Neuronal stem cell (in vitro differentiated cells): ENCODE results near the gene PCDHA1. TPM values are rescaled to one million over a fixed set of nuclear protein-coding genes. Genes with fewer than 3 reads are reported as not detected.
A peak's percentile ranks its signal among the peaks of the same experiment; 100 is the strongest.

Experiments used
- DNase-seq: peaks from one replicate; pipeline ENCODE4 v3.0.0-alpha.2; 2013; ENCODE audit warnings: low spot score
- H2AFZ ChIP-seq: one replicate; pipeline ENCODE4 v1.6.1; 2013; ENCODE audit warnings: mild to moderate bottlenecking, low read length, inconsistent platforms
- H2AK5ac ChIP-seq: 2 replicates; pipeline ENCODE4 v1.6.1; 2013; ENCODE audit warnings: low read depth, mild to moderate bottlenecking, inconsistent platforms, low read length, moderate library complexity, mixed read lengths
- H2BK120ac ChIP-seq: 2 replicates; pipeline ENCODE4 v1.6.1; 2013; ENCODE audit warnings: low read depth, mild to moderate bottlenecking, inconsistent platforms, low read length, moderate library complexity, mixed read lengths
- H2BK12ac ChIP-seq: one replicate; pipeline ENCODE4 v1.6.1; 2013; ENCODE audit warnings: low read length, inconsistent platforms
- H2BK15ac ChIP-seq: 2 replicates; pipeline ENCODE4 v1.6.1; 2013; ENCODE audit warnings: mild to moderate bottlenecking, low read length, inconsistent platforms, mixed read lengths
- H2BK5ac ChIP-seq: one replicate; pipeline ENCODE4 v1.6.1; 2013; ENCODE audit warnings: inconsistent platforms, mild to moderate bottlenecking, low read length, moderate library complexity
- H3K14ac ChIP-seq: one replicate; pipeline ENCODE4 v1.6.1; 2013; ENCODE audit warnings: low read length, inconsistent platforms
- H3K18ac ChIP-seq: 2 replicates; pipeline ENCODE4 v1.6.1; 2013; ENCODE audit warnings: low read length, inconsistent platforms
- H3K23ac ChIP-seq: 2 replicates; pipeline ENCODE4 v1.6.1; 2013; ENCODE audit warnings: low read depth, mild to moderate bottlenecking, mixed read lengths, low read length, inconsistent platforms; ENCODE audit not compliant: poor library complexity
- H3K27ac ChIP-seq: replicated peaks from 3 replicates; pipeline ENCODE4 v1.5.1; 2013; ENCODE audit warnings: low read length, inconsistent platforms
- H3K27me3 ChIP-seq, 3 experiments: 2 replicates each; pipeline ENCODE4 v1.6.1; 2013; ENCODE audit warnings: low read length in 3 of 3, mild to moderate bottlenecking in 2 of 3, inconsistent platforms in 1 of 3, low read depth in 1 of 3, mixed read lengths in 1 of 3, moderate library complexity in 1 of 3; ENCODE audit not compliant: control insufficient read depth in 3 of 3, insufficient read depth in 3 of 3
- H3K36me3 ChIP-seq, 2 donors: replicated peaks in 1 of 2; 2 replicates each; pipeline ENCODE4 v1.6.1; 2013; ENCODE audit warnings: low read length in 2 of 2; ENCODE audit not compliant: control insufficient read depth in 2 of 2, insufficient read depth in 2 of 2
- H3K4ac ChIP-seq: 2 replicates; pipeline ENCODE4 v1.6.1; 2013; ENCODE audit warnings: inconsistent platforms, mild to moderate bottlenecking, low read length, moderate library complexity
- H3K4me1 ChIP-seq, 2 donors: 1 replicate in 1 of 2; 2 replicates in 1 of 2; pipeline ENCODE4 v1.6.1; 2013; ENCODE audit warnings: low read length in 2 of 2, low read depth in 1 of 2; ENCODE audit not compliant: control insufficient read depth in 2 of 2, insufficient read depth in 1 of 2
- H3K4me2 ChIP-seq: one replicate; pipeline ENCODE4 v1.6.1; 2013; ENCODE audit warnings: mild to moderate bottlenecking, low read length, inconsistent platforms; ENCODE audit not compliant: insufficient read depth, poor library complexity, severe bottlenecking
- H3K4me3 ChIP-seq, 2 donors: 2 replicates each; pipeline ENCODE4 v1.5.1; 2013; ENCODE audit warnings: low read length in 2 of 2, mild to moderate bottlenecking in 2 of 2, inconsistent platforms in 1 of 2, moderate library complexity in 1 of 2
- H3K79me1 ChIP-seq: one replicate; pipeline ENCODE4 v1.6.1; 2013; ENCODE audit warnings: low read depth, mild to moderate bottlenecking, inconsistent platforms, low read length, moderate library complexity
- H3K9ac ChIP-seq: one replicate; pipeline ENCODE4 v1.6.1; 2013; ENCODE audit warnings: mild to moderate bottlenecking, low read depth, low read length, inconsistent platforms; ENCODE audit not compliant: poor library complexity
- H3K9me3 ChIP-seq, 2 donors: replicated peaks in 1 of 2; 2 replicates each; pipeline versions ENCODE3 to v1.6.1; 2013; ENCODE audit warnings: low read length in 2 of 2, mild to moderate bottlenecking in 2 of 2, inconsistent platforms in 1 of 2, low read depth in 1 of 2, mixed read lengths in 1 of 2, moderate library complexity in 1 of 2; ENCODE audit not compliant: control insufficient read depth in 2 of 2, insufficient read depth in 1 of 2
- H4K8ac ChIP-seq: one replicate; pipeline ENCODE4 v1.6.1; 2013; ENCODE audit warnings: low read depth, mild to moderate bottlenecking, inconsistent platforms, low read length, moderate library complexity
- H4K91ac ChIP-seq: one replicate; pipeline ENCODE4 v1.6.1; 2013; ENCODE audit warnings: low read length, low read depth, mild to moderate bottlenecking, inconsistent platforms; ENCODE audit not compliant: poor library complexity
- WGBS, 2 donors: extraction: QIAGEN DNeasy Blood & Tissue Kit; methylation state at CpG; one replicate each; pipeline ENCODE4 v1.1.7; 2013; ENCODE audit warnings: missing lambda C conversion rate in 2 of 2, mixed read lengths in 1 of 2; ENCODE audit not compliant: insufficient read length in 2 of 2, insufficient replicate concordance in 1 of 2; ENCODE audit errors: extremely low coverage in 2 of 2; 5-methylcytosine and 5-hydroxymethylcytosine counted together
- polyA plus RNA-seq, 2 experiments: library from polyadenylated mRNA; stranded (reverse); fragments of 200-250 nt; gene quantifications; one replicate each; pipeline ENCODE4 v1.2.3, GENCODE V29; 2013

The PCDHA1 gene
- 1.0 TPM for polyA plus RNA-seq (2013, experiment 1 of 2)
- polyA plus RNA-seq (2013, experiment 2 of 2): 1.0 TPM

GRCh38 chr5:140785905-140786686 lies at the start of gene PCDHA1:
Gene PCDHA1, plus strand, starts transcription at chr5:140786140.
- no peak within 1 kb of the TSS for H3K14ac ChIP-seq
- H3K4ac ChIP-seq: no peak within 1 kb of the TSS
- no peak for DNase-seq
- H3K23ac ChIP-seq: no peak within 1 kb of the TSS
- no peak within 1 kb of the TSS for H2BK15ac ChIP-seq
- H2AFZ ChIP-seq: peak within 1 kb of the TSS; percentile 52
- H2BK5ac ChIP-seq: no peak within 1 kb of the TSS
- no CpG with 5 or more reads among the region's 29 CpGs for WGBS, 2 donors
- no peak within 1 kb of the TSS for H2AK5ac ChIP-seq
- H2BK120ac ChIP-seq: no peak within 1 kb of the TSS
- H3K4me2 ChIP-seq: no peak within 1 kb of the TSS
- H3K4me1 ChIP-seq: no peaks in the 10 kb centered on the region
- no peak within 1 kb of the TSS for H4K8ac ChIP-seq
- H3K18ac ChIP-seq: no peak within 1 kb of the TSS
- H2BK12ac ChIP-seq: no peak within 1 kb of the TSS
- H3K27me3 ChIP-seq: no peaks in the 10 kb centered on the region
- H3K36me3 ChIP-seq: no peaks in the 10 kb centered on the region
- no peak within 1 kb of the TSS for H3K4me3 ChIP-seq
- H3K27ac ChIP-seq: no peak within 1 kb of the TSS
- no peak within 1 kb of the TSS for H3K9ac ChIP-seq
- H4K91ac ChIP-seq: no peak within 1 kb of the TSS
- H3K79me1 ChIP-seq: no peaks in the 10 kb centered on the region
- peaks cover 25 to 34% of the 10 kb centered on the region in 2 donors for H3K9me3 ChIP-seq

GRCh38 chr5:140737486-140737885 lies 48.5 kb upstream of the PCDHA1 start:
- no peak overlapping the region for H3K14ac ChIP-seq
- H4K8ac ChIP-seq: no peak overlapping the region
- H2BK5ac ChIP-seq: no peak overlapping the region
- no peaks in the 10 kb centered on the region for H3K4me1 ChIP-seq
- no peak overlapping the region for H2BK120ac ChIP-seq
- no peak overlapping the region for H3K4ac ChIP-seq
- H3K4me3 ChIP-seq: no peak overlapping the region
- no peak overlapping the region for H2BK15ac ChIP-seq
- H3K36me3 ChIP-seq: no peaks in the 10 kb centered on the region
- DNase-seq: no peak
- H2AFZ ChIP-seq: no peak overlapping the region
- no CpG with 5 or more reads among the region's 1 CpG for WGBS, 2 donors
- no peaks in the 10 kb centered on the region for H3K27me3 ChIP-seq
- peaks cover 2 to 4% of the 10 kb centered on the region in 2 donors for H3K9me3 ChIP-seq
- no peaks in the 10 kb centered on the region for H3K79me1 ChIP-seq
- H4K91ac ChIP-seq: no peak overlapping the region
- no peak overlapping the region for H2BK12ac ChIP-seq
- no peak overlapping the region for H3K27ac ChIP-seq
- no peak overlapping the region for H3K9ac ChIP-seq
- no peak overlapping the region for H3K23ac ChIP-seq
- H2AK5ac ChIP-seq: no peak overlapping the region
- no peak overlapping the region for H3K18ac ChIP-seq
- H3K4me2 ChIP-seq: no peak overlapping the region

GRCh38 chr5:140741967-140742366 lies 44.0 kb upstream of the PCDHA1 start:
- Histone ChIP-seq H3K4me2 (no peak overlapping the region), H2BK120ac (no peak overlapping the region), H3K27ac (no peak overlapping the region), H3K27me3 (no peaks in the 10 kb centered on the region), H3K4me3 (no peak overlapping the region), H3K36me3 (no peaks in the 10 kb centered on the region), H2BK15ac (no peak overlapping the region), H2AFZ (no peak overlapping the region), H2BK5ac (no peak overlapping the region), H3K9me3 (peaks cover 2 to 4% of the 10 kb centered on the region in 2 donors), H4K91ac (no peak overlapping the region), H3K79me1 (no peaks in the 10 kb centered on the region), H4K8ac (no peak overlapping the region), H3K4ac (no peak overlapping the region), H3K4me1 (no peaks in the 10 kb centered on the region), H2BK12ac (no peak overlapping the region), H2AK5ac (no peak overlapping the region), H3K18ac (no peak overlapping the region), H3K9ac (no peak overlapping the region), H3K14ac (no peak overlapping the region), H3K23ac (no peak overlapping the region)
- WGBS, 2 donors: no CpG with 5 or more reads among the region's 1 CpG
- no peak for DNase-seq

GRCh38 chr5:140753561-140753960 lies 32.4 kb upstream of the PCDHA1 start:
- H4K8ac ChIP-seq: no peak overlapping the region
- no peak overlapping the region for H2BK15ac ChIP-seq
- H3K79me1 ChIP-seq: no peaks in the 10 kb centered on the region
- no peak overlapping the region for H3K23ac ChIP-seq
- no peak overlapping the region for H2BK5ac ChIP-seq
- no peak overlapping the region for H2AK5ac ChIP-seq
- no peak overlapping the region for H2BK120ac ChIP-seq
- peak overlapping the region; percentile 71 for H3K14ac ChIP-seq
- no peaks in the 10 kb centered on the region for H3K4me1 ChIP-seq
- no peak overlapping the region for H2AFZ ChIP-seq
- no peak overlapping the region for H3K27ac ChIP-seq
- no peak overlapping the region for H3K4me2 ChIP-seq
- H3K36me3 ChIP-seq: no peaks in the 10 kb centered on the region
- H3K9me3 ChIP-seq: peaks cover 12 to 15% of the 10 kb centered on the region in 2 donors
- no peaks in the 10 kb centered on the region for H3K27me3 ChIP-seq
- H2BK12ac ChIP-seq: no peak overlapping the region
- no peak for DNase-seq
- H3K4ac ChIP-seq: peak overlapping the region; percentile 89
- no CpG with 5 or more reads among the region's 5 CpGs for WGBS, 2 donors
- no peak overlapping the region for H3K4me3 ChIP-seq
- no peak overlapping the region for H4K91ac ChIP-seq
- H3K9ac ChIP-seq: no peak overlapping the region
- no peak overlapping the region for H3K18ac ChIP-seq
